ENCODE results near the gene ADAMTS17.
"Not testable (repeated sequence)": the region's sequence is repeated elsewhere in the genome, so short reads cannot be mapped to it uniquely, and the experiment has no call there.

ADAMTS17 gene

GRCh38 chr15:99983886-99984286, 357.9 kb downstream of the ADAMTS17 start:
- no peak for DNase-seq

- DNase-seq: no peak
Observed at GRCh38 chr15:99983171-99983885, 358.4 kb downstream of the ADAMTS17 start.

- DNase-seq: no peak
Observed at GRCh38 chr15:99982662-99983061, 359.1 kb downstream of the ADAMTS17 start.

- no peak for DNase-seq
Observed at GRCh38 chr15:99981839-99982658, 359.7 kb downstream of the ADAMTS17 start.

- no peak for DNase-seq
Observed at GRCh38 chr15:99981191-99981647, 360.6 kb downstream of the ADAMTS17 start.

- no peak for DNase-seq
Observed at GRCh38 chr15:99980752-99981151, 361.0 kb downstream of the ADAMTS17 start.

GRCh38 chr15:99979886-99980285, 361.9 kb downstream of the ADAMTS17 start:
- not testable (repeated sequence) for DNase-seq

GRCh38 chr15:99979371-99979770, 362.4 kb downstream of the ADAMTS17 start:
- DNase-seq: no peak

- no peak for DNase-seq
Observed at GRCh38 chr15:99978426-99978825, 363.3 kb downstream of the ADAMTS17 start.

- no peak for DNase-seq
Observed at GRCh38 chr15:99977929-99978328, 363.8 kb downstream of the ADAMTS17 start.

GRCh38 chr15:99976811-99977271, 364.9 kb downstream of the ADAMTS17 start:
- no peak for DNase-seq

GRCh38 chr15:99976000-99976399, 365.8 kb downstream of the ADAMTS17 start:
- no peak for DNase-seq

GRCh38 chr15:99974246-99974645, 367.5 kb downstream of the ADAMTS17 start:
- no peak for DNase-seq

- no peak for DNase-seq
Observed at GRCh38 chr15:99973351-99973750, 368.4 kb downstream of the ADAMTS17 start.

- no peak for DNase-seq
Observed at GRCh38 chr15:99970891-99971430, 370.8 kb downstream of the ADAMTS17 start.

GRCh38 chr15:99969261-99969920, 372.4 kb downstream of the ADAMTS17 start:
- no peak for DNase-seq

- DNase-seq: no peak
Observed at GRCh38 chr15:99967841-99968371, 373.9 kb downstream of the ADAMTS17 start.

GRCh38 chr15:99966815-99967214, 375.0 kb downstream of the ADAMTS17 start:
- DNase-seq: no peak

GRCh38 chr15:99965376-99965775, 376.4 kb downstream of the ADAMTS17 start:
- no peak for DNase-seq

- DNase-seq: no peak
Observed at GRCh38 chr15:99963976-99964375, 377.8 kb downstream of the ADAMTS17 start.

GRCh38 chr15:99963096-99963825, 378.5 kb downstream of the ADAMTS17 start:
- DNase-seq: no peak

- DNase-seq: no peak
Observed at GRCh38 chr15:99962006-99962561, 379.7 kb downstream of the ADAMTS17 start.

Measured in hippocampal formation (tissue), 2 donors.